ENCODE data around the gene GPC3.

- TF ChIP-seq, protein P1, sequence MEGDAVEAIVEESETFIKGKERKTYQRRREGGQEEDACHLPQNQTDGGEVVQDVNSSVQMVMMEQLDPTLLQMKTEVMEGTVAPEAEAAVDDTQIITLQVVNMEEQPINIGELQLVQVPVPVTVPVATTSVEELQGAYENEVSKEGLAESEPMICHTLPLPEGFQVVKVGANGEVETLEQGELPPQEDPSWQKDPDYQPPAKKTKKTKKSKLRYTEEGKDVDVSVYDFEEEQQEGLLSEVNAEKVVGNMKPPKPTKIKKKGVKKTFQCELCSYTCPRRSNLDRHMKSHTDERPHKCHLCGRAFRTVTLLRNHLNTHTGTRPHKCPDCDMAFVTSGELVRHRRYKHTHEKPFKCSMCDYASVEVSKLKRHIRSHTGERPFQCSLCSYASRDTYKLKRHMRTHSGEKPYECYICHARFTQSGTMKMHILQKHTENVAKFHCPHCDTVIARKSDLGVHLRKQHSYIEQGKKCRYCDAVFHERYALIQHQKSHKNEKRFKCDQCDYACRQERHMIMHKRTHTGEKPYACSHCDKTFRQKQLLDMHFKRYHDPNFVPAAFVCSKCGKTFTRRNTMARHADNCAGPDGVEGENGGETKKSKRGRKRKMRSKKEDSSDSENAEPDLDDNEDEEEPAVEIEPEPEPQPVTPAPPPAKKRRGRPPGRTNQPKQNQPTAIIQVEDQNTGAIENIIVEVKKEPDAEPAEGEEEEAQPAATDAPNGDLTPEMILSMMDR (conservative IDR thresholded peaks at IDR 0.05 in 1 of 2, IDR thresholded peaks at IDR 0.05 in 1 of 2; ENCODE audit: extremely low read depth in 1 of 2, insufficient read depth in 1 of 2, low read depth in 1 of 2, low read length in 2 of 2): no peak
- TF ChIP-seq EZH2 (IDR thresholded peaks at IDR 0.05; ENCODE audit: borderline replicate concordance, low read length): no peak
These were observed 11.7 kb downstream of the GPC3 start for GRCh38 chrX:133973704-133974103.
